ENCODE data around the gene KLHDC9. TPM values are rescaled to one million over a fixed set of nuclear protein-coding genes. Genes with fewer than 3 reads are reported as not detected.

The KLHDC9 gene
- total and polyA plus RNA-seq, 12 donors = 0.83 to 17.7 (median 7.1) TPM

GRCh38 chr1:161139766-161140165 lies 41.6 kb downstream of the KLHDC9 start:
- ATAC-seq (peak in 2 of 8 donors; percentile 44 to 51), DNase-seq (peak in 1 of 2 donors; percentile 51)
- peak in 8 of 9 donors; percentile 22 to 65 (median 61) for TF ChIP-seq CTCF (IDR thresholded peaks at IDR 0.05)
- Histone ChIP-seq H3K36me3 (peaks cover 0 to 6% (median 0%) of the 10 kb centered on the region in 9 donors), H3K27me3 (no peaks in the 10 kb centered on the region), H3K9me3 (no peaks in the 10 kb centered on the region), H3K4me1 (peaks cover 0 to 36% (median 8%) of the 10 kb centered on the region in 9 donors), H3K27ac (no peak overlapping the region), H3K4me3 (no peak overlapping the region)
- intact Hi-C loops (cut with DNase I) = loop anchor here in 6 of 10 donors (5.0 to 10.0 kb wide), 3 partner anchors 142 to 147 kb away; no protein-coding TSS in a partner anchor
- 38 to 46% methylated on average over 1 of the region's 1 CpG for WGBS, 2 donors

GRCh38 chr1:161140755-161141400 lies 42.7 kb downstream of the KLHDC9 start:
- no peaks in the 10 kb centered on the region for H3K27me3 ChIP-seq

GRCh38 chr1:161145832-161146231 lies 47.7 kb downstream of the KLHDC9 start:
- Histone ChIP-seq H3K4me1 (no peaks in the 10 kb centered on the region), H3K4me3 (no peak overlapping the region), H3K36me3 (no peaks in the 10 kb centered on the region), H3K9me3 (no peaks in the 10 kb centered on the region), H3K27me3 (no peaks in the 10 kb centered on the region), H3K27ac (no peak overlapping the region)
- ATAC-seq (no peak), DNase-seq (no peak)
- TF ChIP-seq CTCF (IDR thresholded peaks at IDR 0.05) = no peak
- intact Hi-C loops (cut with DNase I) = no loop called here
- WGBS, 2 donors = 85% methylated on average over 3 of the region's 3 CpGs

More at GRCh38 chr1:161140755-161141400, 42.7 kb downstream of the KLHDC9 start:
- intact Hi-C loops (cut with DNase I) = no loop called here
- H3K27ac ChIP-seq = no peak overlapping the region
- ATAC-seq = no peak
- no peak overlapping the region for H3K4me3 ChIP-seq
- H3K36me3 ChIP-seq = peaks cover 0 to 6% (median 0%) of the 10 kb centered on the region in 9 donors
- WGBS, 2 donors = 93 to 95% methylated on average over 29 of the region's 29 CpGs
- peaks cover 0 to 32% (median 8%) of the 10 kb centered on the region in 9 donors for H3K4me1 ChIP-seq
- no peaks in the 10 kb centered on the region for H3K9me3 ChIP-seq
- DNase-seq = no peak
- no peak for TF ChIP-seq CTCF (IDR thresholded peaks at IDR 0.05)

Other genes with a start within 250 kb of the KLHDC9 start
- gene CD244, start 235.5 kb upstream of the KLHDC9 start, total RNA-seq = 1 to 10 TPM in 1 of 10 donors, under 1 TPM in 6, not detected in 3; 0.10 to 1.5 (median 0.25) TPM
- under 1 TPM in 1 of 2 donors, not detected in 1; 0.12 TPM for gene CD244, start 235.5 kb upstream of the KLHDC9 start, polyA plus RNA-seq
- 100 to 1,000 TPM in 1 of 10 donors, 1 to 10 TPM in 6, under 1 TPM in 1, not detected in 2; 0.54 to 102 (median 3.2) TPM for gene ITLN1, start 213.2 kb upstream of the KLHDC9 start, total RNA-seq
- 1 to 10 TPM; 2.8 to 2.9 TPM for gene ITLN1, start 213.2 kb upstream of the KLHDC9 start, polyA plus RNA-seq
- gene ITLN2, start 143.6 kb upstream of the KLHDC9 start, total RNA-seq = not detected
- gene ITLN2, start 143.6 kb upstream of the KLHDC9 start, polyA plus RNA-seq = under 1 TPM in 1 of 2 donors, not detected in 1; 0.22 TPM
- 10 to 100 TPM in 6 of 10 donors, 1 to 10 TPM in 4; 7.1 to 22.7 (median 10.5) TPM for gene F11R, start 77.2 kb upstream of the KLHDC9 start, total RNA-seq
- 1 to 10 TPM; 7.5 to 9.9 TPM for gene F11R, start 77.2 kb upstream of the KLHDC9 start, polyA plus RNA-seq
- gene TSTD1, start 59.4 kb upstream of the KLHDC9 start, total RNA-seq = 10 to 100 TPM in 9 of 10 donors, 1 to 10 TPM in 1; 8.0 to 18.0 (median 13.4) TPM
- 10 to 100 TPM; 11.8 to 15.3 TPM for gene TSTD1, start 59.4 kb upstream of the KLHDC9 start, polyA plus RNA-seq
- gene USF1, start 52.4 kb upstream of the KLHDC9 start, total RNA-seq = 10 to 100 TPM; 23.7 to 43.6 (median 28.5) TPM
- gene USF1, start 52.4 kb upstream of the KLHDC9 start, polyA plus RNA-seq = 10 to 100 TPM; 42.4 to 55.1 TPM
- gene ARHGAP30, start 28.5 kb upstream of the KLHDC9 start, total RNA-seq = 10 to 100 TPM in 1 of 10 donors, 1 to 10 TPM in 9; 1.5 to 16.4 (median 2.1) TPM
- 1 to 10 TPM; 1.2 to 1.4 TPM for gene ARHGAP30, start 28.5 kb upstream of the KLHDC9 start, polyA plus RNA-seq
- gene NECTIN4, start 8.8 kb upstream of the KLHDC9 start, total RNA-seq = under 1 TPM in 1 of 10 donors, not detected in 9; 0.19 TPM
- under 1 TPM in 1 of 2 donors, not detected in 1; 0.06 TPM for gene NECTIN4, start 8.8 kb upstream of the KLHDC9 start, polyA plus RNA-seq
- gene PFDN2, start 19.7 kb downstream of the KLHDC9 start, total RNA-seq = 10 to 100 TPM; 44.6 to 78.7 (median 54.1) TPM
- 100 to 1,000 TPM; 185 to 273 TPM for gene PFDN2, start 19.7 kb downstream of the KLHDC9 start, polyA plus RNA-seq
- 10 to 100 TPM; 24.1 to 41.2 (median 33.4) TPM for gene NIT1, start 19.7 kb downstream of the KLHDC9 start, total RNA-seq
- gene NIT1, start 19.7 kb downstream of the KLHDC9 start, polyA plus RNA-seq = 10 to 100 TPM; 28.5 to 30.6 TPM
- gene DEDD, start 34.3 kb downstream of the KLHDC9 start, total RNA-seq = 10 to 100 TPM; 21.7 to 33.0 (median 26.3) TPM
- 10 to 100 TPM; 19.7 to 27.2 TPM for gene DEDD, start 34.3 kb downstream of the KLHDC9 start, polyA plus RNA-seq
- 10 to 100 TPM; 63.9 to 88.3 (median 74.9) TPM for gene UFC1, start 55.6 kb downstream of the KLHDC9 start, total RNA-seq
- gene UFC1, start 55.6 kb downstream of the KLHDC9 start, polyA plus RNA-seq = 100 to 1,000 TPM in 1 of 2 donors, 10 to 100 TPM in 1; 43.0 to 142 TPM
- 10 to 100 TPM in 9 of 10 donors, 1 to 10 TPM in 1; 8.8 to 24.0 (median 14.7) TPM for gene USP21, start 61.1 kb downstream of the KLHDC9 start, total RNA-seq
- gene USP21, start 61.1 kb downstream of the KLHDC9 start, polyA plus RNA-seq = 10 to 100 TPM; 13.2 to 22.4 TPM
- 10 to 100 TPM in 8 of 10 donors, 1 to 10 TPM in 2; 8.5 to 19.8 (median 15.0) TPM for gene PPOX, start 68.1 kb downstream of the KLHDC9 start, total RNA-seq
- 10 to 100 TPM in 1 of 2 donors, 1 to 10 TPM in 1; 10.0 to 58.5 TPM for gene PPOX, start 68.1 kb downstream of the KLHDC9 start, polyA plus RNA-seq
- 10 to 100 TPM; 12.1 to 28.9 (median 19.6) TPM for gene B4GALT3, start 79.1 kb downstream of the KLHDC9 start, total RNA-seq
- 10 to 100 TPM; 11.5 to 25.5 TPM for gene B4GALT3, start 79.1 kb downstream of the KLHDC9 start, polyA plus RNA-seq
- 10 to 100 TPM in 6 of 10 donors, 1 to 10 TPM in 4; 1.7 to 86.1 (median 17.7) TPM for gene ADAMTS4, start 100.7 kb downstream of the KLHDC9 start, total RNA-seq
- 10 to 100 TPM in 1 of 2 donors, 1 to 10 TPM in 1; 5.4 to 11.9 TPM for gene ADAMTS4, start 100.7 kb downstream of the KLHDC9 start, polyA plus RNA-seq
- gene NDUFS2, start 104.0 kb downstream of the KLHDC9 start, total RNA-seq = 100 to 1,000 TPM; 244 to 370 (median 318) TPM
- gene NDUFS2, start 104.0 kb downstream of the KLHDC9 start, polyA plus RNA-seq = 100 to 1,000 TPM; 121 to 193 TPM
- 10 to 100 TPM in 4 of 10 donors, 1 to 10 TPM in 6; 2.0 to 65.8 (median 5.3) TPM for gene FCER1G, start 116.9 kb downstream of the KLHDC9 start, total RNA-seq
- gene FCER1G, start 116.9 kb downstream of the KLHDC9 start, polyA plus RNA-seq = 10 to 100 TPM; 19.7 to 64.6 TPM
- gene APOA2, start 125.3 kb downstream of the KLHDC9 start, total RNA-seq = under 1 TPM in 1 of 10 donors, not detected in 9; 0.89 TPM
- gene APOA2, start 125.3 kb downstream of the KLHDC9 start, polyA plus RNA-seq = not detected
- 10 to 100 TPM; 29.8 to 37.6 (median 33.2) TPM for gene TOMM40L, start 127.7 kb downstream of the KLHDC9 start, total RNA-seq
- gene TOMM40L, start 127.7 kb downstream of the KLHDC9 start, polyA plus RNA-seq = 10 to 100 TPM; 17.6 to 29.3 TPM
- not detected for gene NR1I3, start 139.8 kb downstream of the KLHDC9 start, total RNA-seq
- gene NR1I3, start 139.8 kb downstream of the KLHDC9 start, polyA plus RNA-seq = under 1 TPM in 1 of 2 donors, not detected in 1; 0.10 TPM
- gene PCP4L1, start 160.4 kb downstream of the KLHDC9 start, total RNA-seq = 1 to 10 TPM in 1 of 10 donors, under 1 TPM in 8, not detected in 1; 0.38 to 1.0 (median 0.46) TPM
- gene PCP4L1, start 160.4 kb downstream of the KLHDC9 start, polyA plus RNA-seq = under 1 TPM; 0.29 to 0.75 TPM
- gene MPZ, start 211.6 kb downstream of the KLHDC9 start, total RNA-seq = 1 to 10 TPM; 1.0 to 5.6 (median 1.6) TPM
- 1 to 10 TPM; 1.5 to 3.4 TPM for gene MPZ, start 211.6 kb downstream of the KLHDC9 start, polyA plus RNA-seq
- 100 to 1,000 TPM; 342 to 459 (median 420) TPM for gene SDHC, start 216.0 kb downstream of the KLHDC9 start, total RNA-seq
- 100 to 1,000 TPM in 1 of 2 donors, 10 to 100 TPM in 1; 18.1 to 176 TPM for gene SDHC, start 216.0 kb downstream of the KLHDC9 start, polyA plus RNA-seq

Measured in heart right ventricle (tissue), 16 donors.